Measurements from ENCODE around the gene MEGF11. TPM values are rescaled to one million over a fixed set of nuclear protein-coding genes. Genes with fewer than 3 reads are reported as not detected.

Gene MEGF11
- total RNA-seq, 3 donors from 2014 or later = not detected

- DNase-seq (ENCODE audit: low spot score in 2 of 2) = no peak
- Histone ChIP-seq H3K4me3 (no peak overlapping the region), H3K27me3 (no peaks in the 10 kb centered on the region), H3K9me3 (no peaks in the 10 kb centered on the region), H3K4me1 (no peaks in the 10 kb centered on the region), H3K36me3 (no peaks in the 10 kb centered on the region), H3K27ac (no peak overlapping the region)
- intact Hi-C loops (cut with DNase I; ENCODE audit: low total_unique reads) = no loop called here
- no peak for TF ChIP-seq POLR2A (IDR thresholded peaks at IDR 0.05)
- no peak for TF ChIP-seq CTCF (IDR thresholded peaks at IDR 0.05)
- TF ChIP-seq POLR2AphosphoS5 (IDR thresholded peaks at IDR 0.05) = no peak
Measured at GRCh38 chr15:66198757-66199156, 54.8 kb downstream of the MEGF11 start.

GRCh38 chr15:66196602-66197001 is 56.9 kb downstream of the MEGF11 start:
- H3K4me3 ChIP-seq = no peak overlapping the region
- H3K4me1 ChIP-seq = no peaks in the 10 kb centered on the region
- no peaks in the 10 kb centered on the region for H3K9me3 ChIP-seq
- no peaks in the 10 kb centered on the region for H3K36me3 ChIP-seq
- intact Hi-C loops (cut with DNase I; ENCODE audit: low total_unique reads) = no loop called here
- H3K27ac ChIP-seq = no peak overlapping the region
- no peaks in the 10 kb centered on the region for H3K27me3 ChIP-seq
- no peak for TF ChIP-seq POLR2AphosphoS5 (IDR thresholded peaks at IDR 0.05)
- TF ChIP-seq CTCF (IDR thresholded peaks at IDR 0.05) = no peak
- no peak for TF ChIP-seq POLR2A (IDR thresholded peaks at IDR 0.05)
- DNase-seq (ENCODE audit: low spot score in 2 of 2) = no peak

- Histone ChIP-seq H3K27ac (no peak overlapping the region), H3K36me3 (no peaks in the 10 kb centered on the region), H3K4me1 (no peaks in the 10 kb centered on the region), H3K9me3 (no peaks in the 10 kb centered on the region), H3K27me3 (no peaks in the 10 kb centered on the region), H3K4me3 (no peak overlapping the region)
- intact Hi-C loops (cut with DNase I; ENCODE audit: low total_unique reads) = no loop called here
- TF ChIP-seq POLR2A (IDR thresholded peaks at IDR 0.05) = no peak
- no peak for TF ChIP-seq CTCF (IDR thresholded peaks at IDR 0.05)
- TF ChIP-seq POLR2AphosphoS5 (IDR thresholded peaks at IDR 0.05) = no peak
- DNase-seq (ENCODE audit: low spot score in 2 of 2) = no peak
Measured at GRCh38 chr15:66195621-66196230, 57.8 kb downstream of the MEGF11 start.

DNA sequence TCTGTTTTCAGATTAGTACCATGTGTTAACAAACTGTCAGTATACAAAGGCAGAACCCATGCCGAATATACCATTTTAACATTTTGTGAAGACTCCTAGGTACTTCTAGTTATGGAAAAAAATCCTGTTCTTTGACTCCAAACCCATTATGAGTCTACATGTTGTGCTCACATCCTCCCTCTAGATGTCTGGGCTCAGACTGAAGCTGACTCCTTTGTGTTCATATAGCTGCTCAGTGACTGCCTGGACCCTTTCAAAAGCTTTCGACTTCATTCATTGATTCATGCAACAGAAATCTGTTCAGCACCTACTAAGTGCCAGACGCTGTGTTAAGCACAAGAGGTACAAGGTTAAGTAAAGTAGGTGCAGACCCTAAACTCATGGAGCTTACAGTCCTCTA is 60.5 kb downstream of the MEGF11 start:
- TF ChIP-seq POLR2AphosphoS5 (IDR thresholded peaks at IDR 0.05) (no peak), POLR2A (IDR thresholded peaks at IDR 0.05) (no peak), CTCF (IDR thresholded peaks at IDR 0.05) (no peak)
- Histone ChIP-seq H3K27ac (no peak overlapping the region), H3K9me3 (no peaks in the 10 kb centered on the region), H3K4me1 (no peaks in the 10 kb centered on the region), H3K36me3 (no peaks in the 10 kb centered on the region), H3K4me3 (no peak overlapping the region), H3K27me3 (no peaks in the 10 kb centered on the region)
- intact Hi-C loops (cut with DNase I; ENCODE audit: low total_unique reads) = no loop called here
- DNase-seq (ENCODE audit: low spot score in 2 of 2) = no peak

DNA sequence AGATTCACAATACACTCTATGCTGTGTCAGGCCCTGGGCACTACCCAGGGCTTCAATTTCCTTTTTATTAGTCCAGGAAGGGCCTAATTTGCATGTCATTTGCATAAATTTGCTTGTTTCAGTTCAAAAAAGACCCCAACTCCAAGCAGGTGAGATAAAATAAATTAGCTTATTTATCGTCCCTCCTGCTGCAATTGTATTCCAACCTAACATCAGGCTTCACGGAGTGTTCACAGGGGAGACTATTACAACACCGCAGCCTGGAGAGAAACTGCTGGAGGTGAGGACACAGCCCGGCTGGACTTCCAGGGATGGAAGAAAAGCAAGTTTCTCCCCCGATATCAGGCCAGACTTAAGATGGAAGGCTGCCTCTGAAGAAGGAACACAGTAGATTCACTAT is 62.8 kb downstream of the MEGF11 start:
- intact Hi-C loops (cut with DNase I; ENCODE audit: low total_unique reads) = no loop called here
- TF ChIP-seq POLR2A (IDR thresholded peaks at IDR 0.05) = no peak
- no peak for TF ChIP-seq POLR2AphosphoS5 (IDR thresholded peaks at IDR 0.05)
- TF ChIP-seq CTCF (IDR thresholded peaks at IDR 0.05) = no peak
- DNase-seq (ENCODE audit: low spot score in 2 of 2) = no peak
- Histone ChIP-seq H3K27me3 (no peaks in the 10 kb centered on the region), H3K4me1 (no peaks in the 10 kb centered on the region), H3K9me3 (no peaks in the 10 kb centered on the region), H3K27ac (no peak overlapping the region), H3K4me3 (no peak overlapping the region), H3K36me3 (no peaks in the 10 kb centered on the region)

Data from breast epithelium (tissue), 4 donors.